MV-4-11 (cell line): Measurements from ENCODE around the gene CANT1.
A peak's percentile ranks its signal among the peaks of the same experiment; 100 is the strongest.
"Not testable (repeated sequence)": the region's sequence is repeated elsewhere in the genome, so short reads cannot be mapped to it uniquely, and the experiment has no call there.

Experiments
- DNase-seq: peaks from one replicate; lab custom pipeline; 2025; lab: John Stamatoyannopoulos, UW

CANT1 gene

DNA sequence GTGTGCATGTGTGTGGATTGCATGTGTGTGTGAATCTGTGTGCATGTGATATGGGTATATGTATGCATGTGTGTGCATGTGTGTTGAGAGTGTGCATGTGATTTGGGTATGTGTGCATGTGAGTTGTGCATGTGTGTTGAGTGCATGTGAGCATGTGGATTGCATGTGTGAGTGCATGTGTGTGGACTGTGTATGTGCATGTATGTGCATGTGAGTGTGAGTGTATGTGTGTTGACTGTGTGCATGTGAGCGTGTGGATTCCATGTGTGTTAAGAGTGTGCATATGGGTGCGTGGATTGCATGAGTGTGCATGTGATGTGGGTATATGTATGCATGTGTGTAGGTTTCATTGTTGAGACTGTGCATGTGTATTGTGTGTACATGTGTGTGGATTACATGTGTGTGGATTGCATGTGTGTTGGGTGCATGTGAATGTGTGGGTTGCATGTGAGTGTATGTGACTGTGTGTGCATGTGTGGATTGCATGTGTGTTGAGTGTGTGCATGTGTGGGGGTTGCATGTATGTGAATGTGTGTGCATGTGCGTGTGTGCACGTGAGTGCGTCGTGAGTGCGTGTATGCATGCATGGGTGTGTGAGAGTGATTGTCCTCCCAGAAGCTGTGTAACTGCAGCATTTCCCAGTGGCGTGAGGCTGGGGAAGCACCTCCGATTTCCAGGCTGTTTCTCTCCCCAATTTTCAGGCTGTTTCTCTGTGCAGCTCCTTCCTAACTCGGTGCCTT lies 33.8 kb upstream of the CANT1 start:
- DNase-seq: no peak

DNA sequence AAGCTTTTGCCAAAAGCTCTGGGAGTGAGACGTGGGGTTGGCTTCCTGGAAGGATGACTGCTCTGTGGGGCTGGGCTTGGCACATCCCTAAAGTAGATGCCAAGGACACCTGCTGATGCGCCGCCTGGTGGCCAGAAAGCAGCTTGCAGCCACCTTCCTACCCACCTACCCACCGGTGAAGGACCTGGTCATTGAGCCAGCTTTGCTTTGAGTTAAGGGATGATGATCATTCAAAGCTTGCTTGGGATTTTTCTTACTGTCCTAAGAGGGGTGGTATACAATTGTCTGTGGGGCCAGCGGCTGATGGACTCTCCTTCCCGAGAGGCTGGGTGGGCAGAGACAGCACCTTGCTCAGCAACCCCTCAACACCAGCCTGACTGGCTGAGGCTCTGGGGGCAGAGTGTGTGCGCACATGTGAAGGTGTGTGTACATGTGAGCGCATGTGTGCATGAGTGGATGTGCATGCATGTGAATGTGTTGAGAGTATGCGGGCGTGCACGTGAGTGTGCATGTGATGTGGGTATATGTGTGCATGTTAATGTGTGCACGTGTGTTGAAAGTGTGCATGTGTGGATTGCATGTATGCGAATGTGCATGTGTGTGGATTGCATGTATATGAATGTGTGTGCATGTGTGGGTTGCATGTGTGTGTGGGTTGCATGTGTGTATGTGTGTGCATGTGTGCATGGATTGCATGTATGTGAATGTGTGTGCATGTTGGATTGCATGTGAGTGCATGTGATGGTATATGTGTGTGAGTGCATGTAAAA lies 33.0 kb upstream of the CANT1 start:
- DNase-seq: peak; percentile 26

DNA sequence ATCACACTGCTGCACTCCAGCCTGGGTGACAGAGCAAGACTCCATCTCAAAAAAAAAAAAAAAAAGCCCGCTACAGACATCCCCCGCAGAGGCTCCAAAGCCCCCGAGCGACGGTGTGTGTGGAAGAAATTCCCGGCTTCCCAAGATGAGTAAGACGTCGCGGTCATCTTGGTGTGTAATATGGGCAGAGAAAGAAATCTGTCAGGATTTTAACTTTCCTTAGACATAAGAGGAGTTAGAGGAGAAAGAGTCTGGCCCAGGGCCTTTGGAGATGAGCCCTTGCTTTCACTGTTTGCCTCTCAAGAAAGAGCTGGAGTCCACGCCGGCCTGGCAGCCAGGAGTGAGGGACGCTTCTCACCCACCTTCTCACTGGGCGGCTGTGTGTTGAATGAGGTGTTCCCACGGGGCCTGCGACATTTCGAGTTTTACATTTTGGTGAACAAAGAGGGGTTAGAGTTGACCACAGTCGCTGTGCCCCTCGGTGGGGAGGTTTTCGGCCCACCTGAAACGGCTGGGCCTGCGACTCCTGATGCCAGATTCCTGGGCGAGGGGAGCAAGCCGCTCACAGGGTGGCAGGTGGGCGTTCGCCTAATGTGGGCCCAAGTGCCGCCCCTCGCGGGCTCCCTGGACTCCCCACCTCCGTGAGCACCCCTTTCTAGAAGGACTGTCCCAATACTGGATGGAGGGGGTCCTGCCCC lies 32.3 kb upstream of the CANT1 start:
- DNase-seq: no peak

DNA sequence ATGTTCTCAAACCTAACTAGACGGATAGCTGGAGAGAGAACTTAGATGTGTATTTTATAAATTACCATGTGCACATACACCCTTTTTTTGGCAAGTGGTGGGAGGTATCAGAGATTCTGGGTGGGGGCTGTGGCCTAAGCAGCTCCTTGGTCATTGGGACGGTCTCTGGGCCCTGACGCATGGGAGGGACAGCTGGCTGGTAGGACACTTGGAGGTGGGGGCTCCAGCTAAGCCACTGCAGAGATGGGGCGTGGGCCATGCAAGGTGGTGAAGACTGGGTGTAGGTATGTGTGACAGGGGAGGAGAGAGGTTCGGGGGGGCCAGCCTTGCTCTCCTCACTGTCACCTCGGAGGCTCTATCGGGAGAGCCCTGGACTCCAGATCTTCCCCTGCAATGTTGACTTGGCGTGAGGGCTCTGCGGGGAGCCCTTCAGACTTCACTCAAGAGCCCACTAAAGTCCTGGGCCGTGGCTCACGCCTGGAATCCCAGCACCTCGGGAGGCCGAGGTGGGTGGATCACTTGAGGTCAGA lies 31.5 kb upstream of the CANT1 start:
- DNase-seq: no peak

DNA sequence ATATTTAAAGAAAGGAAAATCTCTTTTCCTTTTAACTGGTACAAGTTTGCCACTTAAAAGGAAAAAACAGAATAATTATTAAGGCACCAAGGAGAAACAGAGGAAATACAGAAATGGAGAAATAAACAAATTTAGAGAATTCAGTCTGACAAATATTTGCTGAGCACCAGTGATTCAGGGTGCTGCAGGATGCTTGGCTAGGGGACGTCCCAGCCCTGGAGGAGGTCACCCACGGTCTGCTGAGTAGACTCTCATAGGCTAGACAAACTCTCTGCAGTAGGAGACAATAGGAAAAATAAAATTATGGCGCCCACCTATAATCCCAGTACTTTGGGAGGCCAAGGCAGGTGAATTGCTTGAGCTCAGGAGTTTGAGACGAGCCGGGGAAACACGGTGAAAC lies 30.3 kb upstream of the CANT1 start:
- DNase-seq: no peak

DNA sequence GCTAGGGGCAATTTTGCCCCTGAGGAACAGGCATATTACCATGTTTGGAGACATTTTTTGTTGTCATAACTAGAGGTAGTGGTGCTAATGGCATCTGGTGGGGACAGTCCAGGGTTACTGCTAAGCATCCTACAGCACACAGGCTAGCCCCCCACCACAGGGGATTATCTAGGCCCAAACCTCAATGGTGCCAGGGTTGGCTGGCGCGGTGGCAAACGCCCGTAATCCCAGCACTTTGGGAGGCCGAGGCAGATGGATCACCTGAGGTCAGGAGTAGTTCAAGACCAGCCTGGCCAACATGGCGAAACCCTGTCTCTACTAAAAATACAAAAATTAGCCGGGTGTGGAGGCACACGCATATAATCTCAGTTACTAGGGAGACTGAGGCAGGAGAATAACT lies 29.6 kb upstream of the CANT1 start:
- DNase-seq: no peak

DNA sequence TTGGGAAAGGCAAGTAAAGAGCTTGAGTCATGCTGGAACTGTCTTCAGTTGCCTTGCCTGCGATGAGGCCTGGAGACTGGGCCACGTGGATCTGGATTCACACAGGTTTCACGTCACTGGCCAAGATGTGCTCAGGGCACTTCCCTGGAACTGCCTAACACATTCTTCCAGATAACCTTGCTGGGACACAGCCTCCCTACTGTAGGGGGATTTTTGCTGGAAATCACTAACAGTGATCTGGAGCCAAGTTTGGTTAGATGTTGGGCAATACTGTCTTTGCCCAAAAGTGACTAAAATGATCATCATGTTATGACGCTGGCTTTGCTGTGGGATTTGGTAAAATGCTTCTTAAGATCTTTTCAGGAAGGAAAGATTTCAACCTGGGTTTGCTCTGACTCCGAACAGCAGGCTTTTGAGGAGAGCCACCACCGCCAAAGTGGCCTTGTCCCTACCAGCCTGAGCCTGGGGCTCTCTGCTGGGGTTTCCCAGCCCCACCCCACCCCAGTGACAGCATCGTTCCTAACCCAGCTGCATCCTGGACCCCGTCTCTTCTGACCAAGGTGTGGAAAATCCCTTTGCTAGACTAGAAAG lies 29.1 kb upstream of the CANT1 start:
- peak; percentile 66 for DNase-seq

DNA sequence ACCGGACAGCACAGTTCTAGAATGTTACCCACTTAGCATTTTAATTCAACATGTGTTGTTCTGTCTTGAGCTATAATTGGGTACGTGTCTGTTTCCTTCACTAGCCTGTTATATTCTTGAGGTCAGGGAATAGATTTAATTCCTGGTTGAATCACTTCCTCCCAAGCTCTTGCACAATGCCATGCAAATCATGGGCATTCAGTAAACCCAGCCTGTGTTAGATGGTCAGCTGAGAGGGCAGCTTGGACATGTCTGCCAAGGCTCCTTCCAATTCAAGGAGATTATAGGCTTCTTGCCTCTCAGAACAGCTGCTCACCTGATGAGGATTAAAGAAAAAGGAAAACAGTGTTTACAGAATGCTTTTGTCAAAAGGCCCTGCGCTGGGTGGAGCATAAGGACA lies 27.0 kb upstream of the CANT1 start:
- peak; percentile 75 for DNase-seq

DNA sequence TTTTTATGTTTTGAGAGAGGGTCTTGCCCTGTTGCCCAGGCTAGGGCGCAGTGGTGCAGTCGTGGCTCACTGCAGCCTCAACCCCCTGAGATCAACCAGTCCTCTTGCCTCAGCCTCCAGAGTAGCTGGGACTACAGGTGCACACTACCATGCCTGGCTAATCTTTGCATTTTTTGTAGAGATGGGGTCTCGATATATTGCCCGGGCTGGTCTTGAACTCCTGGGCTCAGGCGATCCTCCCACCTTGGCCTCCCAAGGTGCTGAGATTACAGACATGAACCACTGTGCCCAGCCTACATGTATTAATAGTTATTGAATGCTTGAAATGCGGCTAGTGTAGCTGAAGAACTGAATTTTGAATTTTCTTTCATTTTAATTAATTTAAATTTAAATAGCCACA lies 26.6 kb upstream of the CANT1 start:
- DNase-seq: no peak

DNA sequence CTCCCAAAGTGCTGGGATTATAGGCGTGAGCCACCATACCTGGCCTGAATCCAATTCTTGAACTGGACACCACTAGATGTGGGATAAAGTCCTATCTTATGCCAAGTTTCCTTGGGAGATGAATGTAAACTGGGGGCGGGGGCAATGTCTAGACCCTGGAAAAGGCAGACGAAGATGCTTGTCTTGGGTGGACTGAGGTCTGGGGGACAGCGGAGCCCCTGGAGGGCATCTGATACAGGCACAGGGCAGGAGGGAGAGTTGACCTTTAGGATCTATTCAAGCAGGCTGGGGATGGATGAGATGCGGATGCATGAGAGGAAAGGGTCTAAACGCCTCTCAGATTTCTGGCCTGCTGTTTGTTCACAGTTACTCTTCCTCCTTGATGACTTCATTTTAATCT lies 26.1 kb upstream of the CANT1 start:
- DNase-seq: no peak

DNA sequence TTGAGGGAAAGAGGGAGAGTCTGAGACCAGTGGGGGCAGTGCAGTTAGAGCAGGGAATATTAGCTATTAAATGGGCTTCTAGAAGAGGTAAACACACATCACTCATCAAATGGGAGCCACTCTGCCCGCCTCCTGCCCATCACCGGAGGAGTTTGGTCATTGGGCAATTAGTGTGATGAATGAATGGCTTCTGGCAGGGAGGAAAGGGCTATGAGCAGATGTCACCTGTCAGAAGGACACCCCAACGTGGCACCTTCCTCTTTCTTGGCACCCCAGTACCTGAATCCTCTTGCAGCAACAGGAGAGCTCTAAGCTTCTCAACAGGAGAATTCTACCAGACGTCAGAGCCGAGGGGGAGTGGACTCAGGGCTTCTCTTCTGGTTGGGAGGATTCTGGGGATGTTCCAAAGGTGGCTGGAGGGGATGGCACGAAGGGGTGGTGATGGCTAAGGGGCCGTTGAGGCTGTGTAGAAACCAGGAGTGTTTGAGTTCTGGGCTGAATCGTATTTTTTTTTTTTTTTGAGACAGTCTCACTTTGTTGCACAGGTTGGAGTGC lies 25.4 kb upstream of the CANT1 start:
- DNase-seq: no peak

DNA sequence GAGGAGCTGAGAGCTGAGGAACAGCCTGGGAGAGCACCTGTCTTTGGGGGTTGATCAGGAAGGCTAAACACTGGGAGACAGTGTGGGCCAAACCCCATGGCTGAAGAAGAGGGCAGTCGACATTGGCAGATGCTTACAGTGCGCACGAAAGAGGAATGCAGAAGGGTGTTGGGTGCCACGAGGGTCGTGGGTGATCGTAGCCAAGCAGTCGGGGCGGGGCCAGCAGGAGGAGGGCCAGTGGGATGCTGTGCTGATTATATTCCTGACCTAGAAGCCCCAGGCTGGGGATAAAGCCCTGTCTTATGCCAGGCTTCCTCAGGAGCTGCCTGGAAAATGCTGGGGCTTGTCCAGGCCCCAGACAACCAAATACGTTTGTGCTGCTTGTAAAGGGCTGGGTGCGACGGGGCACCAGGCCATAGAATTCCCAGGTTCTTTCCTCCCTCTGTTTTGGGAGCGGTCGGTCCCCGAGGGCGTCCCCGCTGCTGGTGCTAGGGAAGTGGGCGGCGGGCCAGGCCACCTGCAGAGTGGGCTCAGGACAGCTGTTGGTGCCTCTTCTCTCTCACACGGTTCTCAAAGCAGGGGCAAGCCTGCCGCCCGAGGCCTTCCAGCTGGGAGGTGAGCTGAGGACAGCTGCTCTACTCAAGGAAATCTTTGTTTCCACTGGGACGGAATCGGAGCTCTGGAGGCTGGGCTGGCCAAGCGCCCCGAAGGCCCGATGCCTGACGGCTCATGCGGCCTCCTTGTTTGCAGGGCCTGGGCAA lies 24.4 kb upstream of the CANT1 start:
- DNase-seq: no peak

DNA sequence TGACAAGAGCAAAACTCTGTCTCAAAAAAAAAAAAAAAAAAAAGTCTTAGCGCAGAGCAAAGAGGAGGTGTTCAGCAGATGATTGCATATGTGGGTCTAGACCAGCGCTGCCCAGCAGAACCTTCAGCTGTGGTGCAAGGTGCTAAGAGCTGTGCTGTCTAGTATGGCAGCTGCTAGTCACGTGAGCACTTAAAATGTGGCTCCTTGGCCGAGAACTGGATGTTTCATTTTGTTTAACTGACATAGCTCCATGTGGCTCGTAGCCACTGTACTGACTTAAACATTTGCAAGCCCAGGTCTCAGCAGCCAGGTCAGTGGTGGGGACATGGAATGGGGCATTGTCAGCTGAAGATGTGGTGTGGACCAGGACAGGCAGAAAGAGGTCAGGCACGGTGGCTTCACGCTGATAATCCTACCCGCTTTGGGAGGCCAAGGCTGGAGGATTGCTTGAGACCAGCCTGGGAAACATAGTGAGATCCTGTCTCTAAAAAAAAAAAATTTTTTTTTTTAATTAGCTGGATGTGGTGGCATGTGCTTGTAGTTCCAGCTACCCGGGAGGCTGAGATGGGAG lies 23.6 kb upstream of the CANT1 start:
- no peak for DNase-seq

DNA sequence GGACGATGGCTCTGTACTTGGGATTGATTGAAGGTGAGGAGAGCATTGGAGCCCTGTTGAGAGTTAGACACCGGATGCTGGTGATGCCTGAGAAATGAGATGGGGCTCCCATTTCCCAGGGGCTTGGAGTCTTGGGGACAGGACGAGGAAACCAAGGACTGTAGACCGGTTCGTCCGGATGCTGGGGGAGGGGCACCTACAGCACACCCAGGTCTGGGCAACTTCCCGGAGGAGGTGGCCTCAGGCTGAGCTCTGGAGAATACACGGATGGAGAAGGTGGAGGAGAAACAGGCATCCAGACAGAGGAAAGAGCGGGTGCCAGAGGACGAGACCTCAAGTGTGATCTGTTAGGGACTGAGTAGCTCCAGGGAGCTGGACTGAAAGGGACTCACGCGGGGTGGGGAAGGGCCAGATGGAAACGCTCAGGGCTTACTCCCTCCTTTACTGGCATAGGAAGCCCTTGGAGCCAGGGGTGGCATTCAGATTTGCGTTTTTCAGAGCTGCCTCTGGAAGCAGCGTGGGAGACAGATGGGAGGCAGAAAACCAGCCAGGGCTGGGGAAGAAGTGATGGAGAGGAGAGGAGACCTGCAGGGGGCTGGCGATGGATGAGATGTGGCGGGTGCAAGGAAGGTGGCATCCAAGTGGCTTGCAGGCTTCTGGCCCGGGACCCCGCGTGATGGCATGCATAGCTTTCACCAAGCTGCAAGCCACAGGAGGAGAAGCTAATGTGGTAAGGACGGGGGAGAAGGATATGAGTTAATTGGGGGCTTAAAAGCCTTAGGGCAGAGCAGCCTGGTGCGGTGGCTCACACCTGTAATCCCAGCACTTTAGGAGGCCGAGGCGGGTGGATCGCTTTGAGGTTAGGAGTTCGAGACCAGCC lies 22.7 kb upstream of the CANT1 start:
- no peak for DNase-seq

DNA sequence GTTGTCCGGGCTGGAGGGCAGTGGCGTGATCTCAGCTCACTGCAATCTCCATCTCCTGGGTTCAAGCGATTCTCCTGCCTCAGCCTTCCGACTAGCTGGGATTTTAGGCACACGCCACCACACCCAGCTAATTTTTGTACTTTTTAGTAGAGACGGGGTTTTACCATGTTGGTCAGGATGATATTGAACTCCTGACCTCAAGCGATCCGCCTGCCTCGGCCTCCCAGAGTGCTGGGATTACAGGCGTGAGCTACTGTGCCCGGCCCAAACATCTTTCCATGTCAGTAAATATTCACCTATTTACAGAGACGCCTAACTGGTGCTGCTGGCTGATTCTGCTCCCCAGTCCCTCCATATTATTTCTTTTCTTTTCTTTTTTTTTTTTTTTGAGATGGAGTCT lies 21.1 kb upstream of the CANT1 start:
- DNase-seq: not testable (repeated sequence)

DNA sequence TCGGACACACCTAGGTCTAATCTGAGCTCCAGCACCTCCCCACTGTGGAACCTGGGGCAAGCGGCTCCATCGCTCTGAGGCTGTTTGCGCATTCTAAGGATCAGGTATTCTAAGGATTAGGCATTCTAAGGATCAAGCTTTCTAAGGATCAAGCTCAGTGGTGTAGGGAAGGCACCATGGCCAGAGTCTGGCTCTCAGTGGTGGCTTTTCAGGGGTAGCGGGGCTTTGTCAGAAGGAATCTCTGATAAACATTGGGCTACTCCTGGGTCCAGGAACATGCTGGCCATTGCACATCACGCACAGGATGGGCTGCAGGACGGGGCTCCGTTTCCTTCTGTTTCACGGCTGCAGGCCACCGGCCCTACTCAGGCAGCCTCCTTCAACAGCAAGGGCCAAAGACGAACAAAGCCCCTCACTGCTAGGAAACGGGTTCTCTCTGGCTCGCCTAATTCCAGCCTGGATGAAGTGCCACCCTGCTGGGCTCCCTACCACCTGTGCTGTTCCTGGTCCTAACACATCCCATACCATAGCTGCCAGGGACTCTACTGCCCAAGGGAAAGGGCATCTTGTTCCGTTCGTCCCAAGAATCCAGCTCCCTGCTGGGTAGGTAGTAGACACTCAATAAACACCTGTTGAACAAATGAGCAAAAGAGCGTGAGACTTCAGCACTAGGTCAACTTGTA lies 19.9 kb upstream of the CANT1 start:
- no peak for DNase-seq

DNA sequence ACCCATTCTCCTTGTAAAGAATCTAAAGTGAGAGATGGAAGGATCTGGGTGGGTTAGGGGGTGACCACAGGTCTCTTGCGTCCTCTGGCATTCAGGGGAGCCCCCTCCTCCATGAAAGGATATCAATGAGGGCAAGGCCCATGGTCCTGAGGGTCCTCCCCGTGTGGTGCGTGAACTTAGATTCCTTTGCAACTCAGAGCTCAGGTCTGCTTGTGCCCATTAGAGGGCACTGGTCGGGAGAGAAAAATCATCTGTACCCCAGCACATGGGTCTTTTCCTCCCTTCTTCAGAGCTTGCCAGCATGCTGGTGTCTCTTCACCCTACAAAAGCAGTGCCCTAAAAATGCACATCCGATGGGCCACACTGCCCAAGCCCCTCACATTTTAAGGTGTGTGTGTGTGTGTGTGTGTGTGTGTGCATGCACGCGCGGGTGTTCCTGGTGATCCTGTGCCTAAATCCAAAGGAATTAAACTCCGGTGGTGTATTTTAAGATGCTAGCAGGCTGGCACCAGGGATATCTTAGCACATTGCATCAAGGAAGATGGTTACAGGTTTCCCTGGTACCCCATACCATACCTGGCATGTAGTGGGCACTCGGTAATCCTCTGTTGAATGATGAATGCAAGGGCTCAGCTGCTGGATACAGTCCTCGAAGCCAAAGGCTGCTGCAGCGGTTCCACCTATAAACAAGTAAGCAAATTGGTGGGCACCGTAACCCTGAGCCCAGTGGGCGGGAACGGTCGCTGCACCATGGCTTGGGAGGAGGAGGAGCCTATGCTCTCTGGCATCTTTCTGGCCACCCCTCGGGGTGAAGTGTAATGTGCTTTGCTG lies 19.1 kb upstream of the CANT1 start:
- no peak for DNase-seq

DNA sequence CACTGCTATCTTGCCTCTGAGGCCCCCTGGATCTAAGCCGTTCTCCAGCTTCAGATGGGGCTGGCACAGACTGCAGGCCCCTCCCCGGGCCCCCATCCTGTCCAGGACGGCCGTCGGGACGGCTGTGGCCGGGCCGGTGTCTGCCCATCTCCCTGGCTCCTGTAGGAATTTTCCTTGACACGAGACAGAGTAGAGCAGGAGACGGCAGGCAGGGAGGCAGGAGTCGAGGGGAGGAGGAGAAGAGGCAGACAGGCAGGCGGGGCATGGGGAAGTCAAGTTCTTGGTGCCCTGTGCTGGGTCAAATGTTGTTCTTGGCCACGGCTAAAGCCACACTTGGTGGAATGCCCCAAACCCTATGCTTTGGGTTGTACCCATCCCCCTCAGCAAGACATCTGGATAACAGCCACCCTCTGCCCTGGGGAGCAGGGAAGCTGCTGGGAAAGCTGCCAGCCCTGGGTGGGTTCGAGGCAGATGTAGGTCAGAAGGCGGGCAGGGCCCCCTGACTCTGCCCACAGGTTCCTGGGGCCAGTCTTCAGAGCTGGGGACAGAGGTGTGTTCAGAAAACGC lies 18.4 kb upstream of the CANT1 start:
- no peak for DNase-seq
